GM12892 (cell line): ENCODE results near the gene ATG101.

Source experiments
- POLR2A ChIP-seq: IDR thresholded peaks from 2 replicates; pipeline ENCODE4 v1.6.1; 2011; ENCODE audit warnings: low read depth, low read length, control low read depth
- TAF1 ChIP-seq: IDR thresholded peaks from 2 replicates; pipeline ENCODE4 v1.6.1; 2011; ENCODE audit warnings: low read depth, mild to moderate bottlenecking, control low read depth, low read length, borderline replicate concordance

DNA sequence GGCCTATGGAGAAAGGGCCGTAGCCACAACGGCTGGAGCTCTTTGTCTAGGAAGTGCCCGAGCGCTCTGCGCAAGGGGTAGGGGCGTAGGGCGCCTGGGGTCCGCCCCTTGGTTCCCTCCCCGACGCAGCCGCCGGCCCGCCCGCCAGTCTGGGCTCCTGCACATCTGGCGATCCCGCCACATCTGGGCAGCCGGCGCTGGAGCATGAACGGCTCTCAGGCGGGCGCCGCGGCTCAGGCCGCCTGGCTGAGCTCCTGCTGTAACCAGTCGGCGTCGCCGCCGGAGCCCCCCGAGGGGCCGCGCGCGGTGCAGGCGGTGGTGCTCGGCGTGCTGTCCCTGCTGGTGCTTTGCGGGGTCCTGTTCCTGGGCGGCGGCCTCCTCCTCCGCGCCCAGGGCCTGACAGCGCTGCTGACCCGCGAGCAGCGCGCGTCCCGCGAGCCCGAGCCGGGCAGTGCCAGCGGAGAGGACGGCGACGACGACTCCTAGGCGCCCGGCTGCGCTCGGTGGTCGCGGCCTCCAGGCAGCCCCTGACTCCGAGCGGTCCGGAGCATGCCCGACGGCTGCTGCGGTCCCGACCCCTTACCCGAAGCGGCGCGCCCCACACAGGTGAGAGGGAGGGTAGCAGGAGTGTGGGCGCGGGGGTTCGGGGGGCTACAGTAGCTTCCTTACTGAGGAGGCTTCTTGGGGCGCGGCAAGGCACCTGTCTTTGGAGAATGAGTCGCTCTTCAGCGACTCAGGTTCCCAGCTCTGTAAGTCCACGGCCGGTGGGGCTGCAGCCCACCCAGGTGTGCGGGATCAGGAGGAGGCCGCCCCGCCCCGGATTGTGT is 10.0 kb downstream of the ATG101 start, which contains the start of gene SMIM41:
- TF ChIP-seq POLR2A: no peak
- TF ChIP-seq TAF1: no peak
